H1 (cell line): Measurements from ENCODE around the gene HES3. TPM values are rescaled to one million over a fixed set of nuclear protein-coding genes. Genes with fewer than 3 reads are reported as not detected.

Experiments used
- CTCF ChIA-PET: fragments of 300-600 bp; sonication (Branson Sonifier 250); formaldehyde crosslinking; loops from one replicate; lab custom pipeline; 2021; ENCODE audit not compliant: partially characterized antibody; lab: Charles Lee
- POLR2A ChIA-PET: fragments of 300-600 bp; sonication (Branson Sonifier 250); formaldehyde crosslinking; loops from one replicate; lab custom pipeline; 2021; ENCODE audit warnings: inconsistent platforms; ENCODE audit not compliant: partially characterized antibody; lab: Charles Lee
- DNase-seq, 2 experiments: peaks; one replicate each; pipeline versions ENCODE4 v3.0.0 to v3.0.0-alpha.2; 2010 to 2022; ENCODE audit warnings: low spot score in 2 of 2, low read depth in 1 of 2, mixed read lengths in 1 of 2
- FAIRE-seq: peaks from 2 replicates; lab custom pipeline; 2011; peaks lifted over from hg19 to GRCh38; lab: Jason Lieb, UNC
- H2AFZ ChIP-seq: 2 replicates; pipeline ENCODE4 v1.8.1; 2012; ENCODE audit warnings: low read length, inconsistent platforms
- H2AK5ac ChIP-seq: 2 replicates; pipeline ENCODE4 v1.6.1; 2013; ENCODE audit warnings: low read depth, low read length
- H2BK120ac ChIP-seq: replicated peaks from 2 replicates; pipeline ENCODE3; 2013; ENCODE audit warnings: low read depth, low read length, inconsistent platforms
- H2BK12ac ChIP-seq: 2 replicates; pipeline ENCODE4 v1.6.1; 2013; ENCODE audit warnings: low read depth, low read length
- H2BK15ac ChIP-seq: 2 replicates; pipeline ENCODE4 v1.6.1; 2013; ENCODE audit warnings: low read length
- H2BK20ac ChIP-seq: 2 replicates; pipeline ENCODE4 v1.6.1; 2013; ENCODE audit warnings: low read length
- H2BK5ac ChIP-seq: 2 replicates; pipeline ENCODE4 v1.6.1; 2013; ENCODE audit warnings: low read depth, low read length
- H3K14ac ChIP-seq: 2 replicates; pipeline ENCODE4 v1.6.1; 2013; ENCODE audit warnings: inconsistent platforms; ENCODE audit not compliant: insufficient read length
- H3K18ac ChIP-seq: 2 replicates; pipeline ENCODE4 v1.6.1; 2013; ENCODE audit warnings: low read length; ENCODE audit errors: extremely low read depth
- H3K23ac ChIP-seq: 2 replicates; pipeline ENCODE4 v1.6.1; 2013; ENCODE audit warnings: inconsistent platforms; ENCODE audit not compliant: insufficient read length
- H3K23me2 ChIP-seq: 2 replicates; pipeline ENCODE4 v1.6.1; 2013; ENCODE audit warnings: low read depth, low read length
- H3K27ac ChIP-seq: 2 replicates; pipeline ENCODE4 v1.6.1; 2011; ENCODE audit warnings: low read depth, low read length, inconsistent platforms
- H3K27me3 ChIP-seq, 4 experiments: replicated peaks in 1 of 4; 1 replicate in 1 of 4; 2 replicates in 3 of 4; pipeline versions ENCODE4 v1.6.1 to v1.8.1; 2011 to 2013; ENCODE audit warnings: low read length in 3 of 4, mild to moderate bottlenecking in 3 of 4, inconsistent platforms in 2 of 4, mixed read lengths in 2 of 4, moderate library complexity in 1 of 4; ENCODE audit not compliant: control insufficient read depth in 3 of 4, insufficient read depth in 3 of 4; ENCODE audit errors: extremely low read depth in 1 of 4
- H3K36me3 ChIP-seq, 4 experiments: 2 replicates each; pipeline versions ENCODE4 v1.6.1 to v1.8.1; 2011 to 2013; ENCODE audit warnings: mild to moderate bottlenecking in 4 of 4, low read length in 3 of 4, moderate library complexity in 2 of 4, control low read depth in 1 of 4, inconsistent platforms in 1 of 4; ENCODE audit not compliant: insufficient read depth in 4 of 4, control insufficient read depth in 2 of 4
- H3K4ac ChIP-seq: replicated peaks from 2 replicates; pipeline ENCODE3; 2013; ENCODE audit warnings: low read length, low read depth, mixed read lengths, inconsistent platforms; ENCODE audit not compliant: insufficient read length
- H3K4me1 ChIP-seq, 4 experiments: replicated peaks in 1 of 4; 1 replicate in 1 of 4; 2 replicates in 3 of 4; pipeline versions ENCODE4 v1.6.1 to v1.8.1; 2011 to 2013; ENCODE audit warnings: low read length in 3 of 4, inconsistent platforms in 2 of 4, mixed read lengths in 1 of 4; ENCODE audit not compliant: insufficient read depth in 4 of 4, control insufficient read depth in 3 of 4
- H3K4me2 ChIP-seq, 2 experiments: 2 replicates each; pipeline versions ENCODE4 v1.6.1 to v1.8.1; 2011 to 2013; ENCODE audit warnings: low read depth in 2 of 2, low read length in 2 of 2, control low read depth in 1 of 2, inconsistent platforms in 1 of 2, mild to moderate bottlenecking in 1 of 2; ENCODE audit not compliant: insufficient read depth in 1 of 2
- H3K4me3 ChIP-seq, 4 experiments: fragments of 200-600, 300-600 bp in 1 of 4; sonication (generic), shearing (Covaris generic), sonication (Bioruptor Twin) in 1 of 4; 2 replicates each; pipeline versions ENCODE4 v1.5.1 to v1.8.1; 2011 to 2016; ENCODE audit warnings: low read length in 4 of 4, low read depth in 3 of 4, control low read depth in 2 of 4, inconsistent platforms in 2 of 4, mild to moderate bottlenecking in 2 of 4, mixed read lengths in 1 of 4, moderate library complexity in 1 of 4; ENCODE audit not compliant: insufficient read depth in 2 of 4; ENCODE audit errors: extremely low read depth in 1 of 4
- H3K56ac ChIP-seq: replicated peaks from 2 replicates; pipeline ENCODE3; 2013; ENCODE audit warnings: low read depth, mild to moderate bottlenecking, mixed read lengths, low read length, inconsistent platforms; ENCODE audit not compliant: insufficient read length
- H3K79me1 ChIP-seq: 2 replicates; pipeline ENCODE4 v1.6.1; 2013; ENCODE audit warnings: low read depth, low read length, control low read depth
- H3K79me2 ChIP-seq, 2 experiments: 2 replicates each; pipeline versions ENCODE4 v1.6.1 to v1.8.1; 2012 to 2013; ENCODE audit warnings: low read length in 2 of 2, mild to moderate bottlenecking in 2 of 2, inconsistent platforms in 1 of 2; ENCODE audit not compliant: insufficient read depth in 2 of 2, control insufficient read depth in 1 of 2
- H3K9ac ChIP-seq, 4 experiments: replicated peaks in 1 of 4; 1 replicate in 1 of 4; 2 replicates in 3 of 4; pipeline versions ENCODE4 v1.6.1 to v1.8.1; 2011 to 2013; ENCODE audit warnings: low read depth in 3 of 4, low read length in 3 of 4, control low read depth in 2 of 4, mild to moderate bottlenecking in 2 of 4, moderate library complexity in 2 of 4, inconsistent platforms in 1 of 4; ENCODE audit errors: extremely low read depth in 1 of 4
- H3K9me3 ChIP-seq, 2 experiments: 2 replicates each; pipeline versions ENCODE4 v1.6.1 to v1.8.1; 2012 to 2013; ENCODE audit warnings: mild to moderate bottlenecking in 2 of 2, moderate library complexity in 2 of 2, control low read depth in 1 of 2, inconsistent platforms in 1 of 2, low read depth in 1 of 2, low read length in 1 of 2, mixed read lengths in 1 of 2; ENCODE audit not compliant: insufficient read depth in 2 of 2
- H4K20me1 ChIP-seq, 2 experiments: replicated peaks in 1 of 2; 2 replicates each; pipeline versions ENCODE3 to v1.8.1; 2011 to 2013; ENCODE audit warnings: inconsistent platforms in 2 of 2, low read length in 2 of 2, mild to moderate bottlenecking in 1 of 2; ENCODE audit not compliant: insufficient read depth in 2 of 2, control insufficient read depth in 1 of 2
- H4K5ac ChIP-seq: 2 replicates; pipeline ENCODE4 v1.6.1; 2013; ENCODE audit warnings: low read length, low read depth, mixed read lengths, inconsistent platforms; ENCODE audit not compliant: insufficient read length
- H4K8ac ChIP-seq: 2 replicates; pipeline ENCODE4 v1.8.0; 2013; ENCODE audit warnings: mild to moderate bottlenecking, moderate library complexity, low read length, inconsistent platforms; ENCODE audit not compliant: insufficient read depth; ENCODE audit errors: extremely low read depth
- H4K91ac ChIP-seq: replicated peaks from 2 replicates; pipeline ENCODE3; 2013; ENCODE audit warnings: low read length, mixed read lengths, inconsistent platforms; ENCODE audit not compliant: insufficient read length
- CBX8 ChIP-seq: fragments of 300-800, 300-1000 bp; sonication (generic); IDR thresholded peaks from 2 replicates; pipeline ENCODE4 v1.7.1; 2016; ENCODE audit warnings: low read depth, low read length, borderline replicate concordance
- CTBP2 ChIP-seq: IDR thresholded peaks from 2 replicates; pipeline ENCODE4 v1.7.0; 2011; ENCODE audit warnings: borderline replicate concordance, mild to moderate bottlenecking, moderate library complexity, mixed read lengths, low read length; ENCODE audit not compliant: insufficient read depth, insufficient read length
- GTF2F1 ChIP-seq: IDR thresholded peaks from 2 replicates; pipeline ENCODE4 v1.6.1; 2012; ENCODE audit warnings: low read depth, low read length, improper control_type of control experiment, borderline replicate concordance
- JUND ChIP-seq: IDR thresholded peaks from 2 replicates; pipeline ENCODE4 v1.6.1; 2011; ENCODE audit warnings: mild to moderate bottlenecking, improper control_type of control experiment, low read length
- SIRT6 ChIP-seq: IDR thresholded peaks from one replicate; pipeline ENCODE4 v1.7.1; 2012; ENCODE audit warnings: low read length, inconsistent platforms
- WGBS, 2 experiments: shearing (Covaris generic) in 1 of 2; methylation state at CpG; one replicate each; pipeline versions ENCODE4 v1.1.6 to v1.1.7; 2013 to 2015; ENCODE audit warnings: low lambda C conversion rate in 2 of 2, mixed read lengths in 2 of 2, inconsistent platforms in 1 of 2, low coverage in 1 of 2, missing lambda C conversion rate in 1 of 2; ENCODE audit not compliant: insufficient replicate concordance in 2 of 2, insufficient coverage in 1 of 2, insufficient read length in 1 of 2; ENCODE audit errors: extremely low coverage in 1 of 2, missing lambda C conversion rate in 1 of 2; 5-methylcytosine and 5-hydroxymethylcytosine counted together
- polyA plus RNA-seq, 7 experiments: library from polyadenylated mRNA; depleted of rRNA in 3 of 7; stranded (reverse) in 5 of 7; unstranded in 2 of 7; fragments of >200 nt in 5 of 7; fragments of 200-250 nt in 2 of 7; gene quantifications; 1 replicate in 5 of 7; 2 replicates in 1 of 7; 4 replicates in 1 of 7; pipeline versions ENCODE4 v1.2.1 to v1.2.3, GENCODE V29; 2011 to 2013; ENCODE audit warnings: missing spikeins in 2 of 7, mixed read lengths in 2 of 7
- total RNA-seq: library from RNA; stranded (reverse); fragmentation: NEBNext Ultra II Directional; extraction: Animal tissue kit (Norgen Biotek cat#: 25700); gene quantifications from 2 replicates; pipeline ENCODE4 v1.2.1, GENCODE V29; 2021

HES3 gene
- total and polyA plus RNA-seq, 2 of the 8 experiments (the other 6 are each of a cell fraction or from before 2014, with no cell fraction given) = 38.8 to 54.3 TPM

- Histone ChIP-seq H2BK120ac (no peak overlapping the region), H3K27me3 (peaks cover 14 to 36% (median 31%) of the 10 kb centered on the region in 4 experiments), H3K9me3 (no peaks in the 10 kb centered on the region), H3K4me1 (peaks cover 0 to 8% (median 5%) of the 10 kb centered on the region in 4 experiments; a peak in 5 of 7 replicates), H3K14ac (no peak overlapping the region), H3K27ac (no peak overlapping the region), H4K8ac (no peak overlapping the region), H2BK20ac (no peak overlapping the region), H2AK5ac (no peak overlapping the region), H3K79me1 (no peaks in the 10 kb centered on the region), H4K91ac (no peak overlapping the region), H3K4me2 (no peak overlapping the region), H3K36me3 (no peaks in the 10 kb centered on the region; a peak in 1 of 8 replicates), H3K4me3 (no peak overlapping the region), H4K5ac (no peak overlapping the region), H3K4ac (no peak overlapping the region), H3K79me2 (no peaks in the 10 kb centered on the region), H3K23ac (no peak overlapping the region), H3K18ac (no peak overlapping the region), H2BK5ac (no peak overlapping the region), H3K9ac (no peak overlapping the region), H3K23me2 (peaks cover 4% of the 10 kb centered on the region; the same call in 1 of the 2 replicates), H4K20me1 (peaks cover 10 to 32% of the 10 kb centered on the region in 2 experiments), H3K56ac (no peak overlapping the region)
- 93% methylated on average over 16 of the region's 16 CpGs; no CpG with 5 or more reads in 1 of the 2 experiments for WGBS, 2 experiments
- DNase-seq (no peak), FAIRE-seq (no peak)
- CTCF ChIA-PET = interaction anchor here (17.6 kb wide), 1 partner anchor 84 kb away, joined by 280 read pairs; no protein-coding TSS in a partner anchor
- TF ChIP-seq GTF2F1 (no peak), CTBP2 (no peak), SIRT6 (no peak), JUND (no peak), CBX8 (no peak)
- TF ChIP-seq, all 59 proteins: peak for 0
- Histone ChIP-seq H2BK12ac (no peak overlapping the region), H2AFZ (no peak overlapping the region), H2BK15ac (no peak overlapping the region)
- POLR2A ChIA-PET = interaction anchor here (1.6 kb wide), 1 partner anchor 9 kb away, joined by 3 read pairs; no protein-coding TSS in a partner anchor
Measured at GRCh38 chr1:6254691-6255090, 10.7 kb downstream of the HES3 start.
